ENCODE data around the gene MAG.

MAG gene

GRCh38 chr19:35360880-35361420, 69.0 kb downstream of the MAG start:
- no peak for ATAC-seq
- TF ChIP-seq TSHZ2 (CRISPR knock-in tag; IDR thresholded peaks at IDR 0.05) (no peak), TOX (CRISPR knock-in tag; IDR thresholded peaks at IDR 0.05; ENCODE audit: borderline replicate concordance) (no peak), ISL1 (CRISPR knock-in tag; IDR thresholded peaks at IDR 0.05) (no peak), CSDC2 (CRISPR knock-in tag; IDR thresholded peaks at IDR 0.05) (no peak), ZFP3 (CRISPR knock-in tag; IDR thresholded peaks at IDR 0.05) (no peak), TCF4 (CRISPR knock-in tag; IDR thresholded peaks at IDR 0.05; ENCODE audit: borderline replicate concordance) (no peak), POU6F1 (CRISPR knock-in tag; IDR thresholded peaks at IDR 0.05; ENCODE audit: borderline replicate concordance, low read depth) (no peak), PPARA (CRISPR knock-in tag; IDR thresholded peaks at IDR 0.05; ENCODE audit: borderline replicate concordance) (no peak)

GRCh38 chr19:35362261-35363000, 70.5 kb downstream of the MAG start:
- TF ChIP-seq RARB (CRISPR knock-in tag; IDR thresholded peaks at IDR 0.05) (no peak), PPARA (CRISPR knock-in tag; IDR thresholded peaks at IDR 0.05; ENCODE audit: borderline replicate concordance) (no peak)
- ATAC-seq, result no peak; the same call in 2 of the 3 replicates

GRCh38 chr19:35363001-35363590, 71.1 kb downstream of the MAG start:
- TF ChIP-seq TSHZ2 (CRISPR knock-in tag; IDR thresholded peaks at IDR 0.05) (no peak), ZNF565 (CRISPR knock-in tag; conservative IDR thresholded peaks at IDR 0.05; ENCODE audit: low read depth) (no peak)
- no peak for ATAC-seq

Data from SK-N-SH treated with all-trans-retinoic acid at 6 μM for 48 hours (cell line).